Superior temporal gyrus (tissue), 1 donor: ENCODE results near the gene AUP1.

Source experiments
- DNase-seq: peaks from one replicate; pipeline ENCODE4 v3.0.0-alpha.2; 2016; ENCODE audit errors: extremely low spot score

AUP1 gene

GRCh38 chr2:74556831-74557370, 27.4 kb upstream of the AUP1 start:
- DNase-seq: no peak

- DNase-seq: no peak
These were observed 26.7 kb upstream of the AUP1 start for GRCh38 chr2:74556159-74556558.

GRCh38 chr2:74555610-74556103, 26.2 kb upstream of the AUP1 start:
- no peak for DNase-seq

GRCh38 chr2:74554820-74555531, 25.5 kb upstream of the AUP1 start:
- no peak for DNase-seq

GRCh38 chr2:74553892-74554819, 24.6 kb upstream of the AUP1 start, which contains the start of the genes DOK1 and LOXL3:
DOK1 (plus strand) TSS chr2:74554720; CDS start chr2:74554755, 35 bp downstream.
LOXL3 (minus strand) TSS chr2:74553942; CDS start chr2:74552634, 1,308 bp downstream.
- DNase-seq: no peak

GRCh38 chr2:74552914-74553811, 23.7 kb upstream of the AUP1 start:
- DNase-seq: no peak

- no peak for DNase-seq
These were observed 22.7 kb upstream of the AUP1 start for GRCh38 chr2:74551942-74552913.

GRCh38 chr2:74551530-74551929, 22.0 kb upstream of the AUP1 start:
- DNase-seq: no peak

GRCh38 chr2:74550231-74550630, 20.7 kb upstream of the AUP1 start:
- no peak for DNase-seq

- no peak for DNase-seq
These were observed 19.7 kb upstream of the AUP1 start for GRCh38 chr2:74548900-74549826.

- no peak for DNase-seq
These were observed 18.9 kb upstream of the AUP1 start for GRCh38 chr2:74548285-74548899.

- DNase-seq: no peak
These were observed 16.5 kb upstream of the AUP1 start for GRCh38 chr2:74546004-74546403.

- DNase-seq: no peak
These were observed 15.1 kb upstream of the AUP1 start for GRCh38 chr2:74544634-74545033.

- no peak for DNase-seq
These were observed 13.5 kb upstream of the AUP1 start for GRCh38 chr2:74542978-74543377.

GRCh38 chr2:74540291-74540690, 10.8 kb upstream of the AUP1 start:
- DNase-seq: no peak

- DNase-seq: no peak
These were observed 9.4 kb upstream of the AUP1 start for GRCh38 chr2:74538881-74539339.

- no peak for DNase-seq
These were observed 7.6 kb upstream of the AUP1 start for GRCh38 chr2:74537140-74537539.

- no peak for DNase-seq
These were observed 6.9 kb upstream of the AUP1 start for GRCh38 chr2:74536166-74536950.
